ENCODE results near the gene VEZT.

GRCh38 chr12:95253386-95253785 is 35.8 kb downstream of the VEZT start:
- TF ChIP-seq, protein P1, sequence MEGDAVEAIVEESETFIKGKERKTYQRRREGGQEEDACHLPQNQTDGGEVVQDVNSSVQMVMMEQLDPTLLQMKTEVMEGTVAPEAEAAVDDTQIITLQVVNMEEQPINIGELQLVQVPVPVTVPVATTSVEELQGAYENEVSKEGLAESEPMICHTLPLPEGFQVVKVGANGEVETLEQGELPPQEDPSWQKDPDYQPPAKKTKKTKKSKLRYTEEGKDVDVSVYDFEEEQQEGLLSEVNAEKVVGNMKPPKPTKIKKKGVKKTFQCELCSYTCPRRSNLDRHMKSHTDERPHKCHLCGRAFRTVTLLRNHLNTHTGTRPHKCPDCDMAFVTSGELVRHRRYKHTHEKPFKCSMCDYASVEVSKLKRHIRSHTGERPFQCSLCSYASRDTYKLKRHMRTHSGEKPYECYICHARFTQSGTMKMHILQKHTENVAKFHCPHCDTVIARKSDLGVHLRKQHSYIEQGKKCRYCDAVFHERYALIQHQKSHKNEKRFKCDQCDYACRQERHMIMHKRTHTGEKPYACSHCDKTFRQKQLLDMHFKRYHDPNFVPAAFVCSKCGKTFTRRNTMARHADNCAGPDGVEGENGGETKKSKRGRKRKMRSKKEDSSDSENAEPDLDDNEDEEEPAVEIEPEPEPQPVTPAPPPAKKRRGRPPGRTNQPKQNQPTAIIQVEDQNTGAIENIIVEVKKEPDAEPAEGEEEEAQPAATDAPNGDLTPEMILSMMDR (IDR thresholded peaks at IDR 0.05) = no peak
- TF ChIP-seq POLR2A (IDR thresholded peaks at IDR 0.05) = no peak

Measured in thyroid gland (tissue), 4 donors.